GM21515 (cell line): ENCODE data around the gene ATP10A.

ENCODE experiments used
- ATAC-seq: cut with Tn5 transposase; IDR thresholded peaks from one replicate; pipeline ENCODE4 v1.9.1; 2021; ENCODE audit not compliant: unreplicated experiment

Gene ATP10A

GRCh38 chr15:25708391-25708790, 154.7 kb downstream of the ATP10A start:
- ATAC-seq: no peak

- ATAC-seq: no peak
Measured at GRCh38 chr15:25707656-25708365, 155.3 kb downstream of the ATP10A start.

- no peak for ATAC-seq
Measured at GRCh38 chr15:25706176-25706955, 156.8 kb downstream of the ATP10A start.

GRCh38 chr15:25705433-25706115, 157.6 kb downstream of the ATP10A start:
- no peak for ATAC-seq

- ATAC-seq: no peak
Measured at GRCh38 chr15:25703726-25704125, 159.4 kb downstream of the ATP10A start.

- no peak for ATAC-seq
Measured at GRCh38 chr15:25701721-25702465, 161.2 kb downstream of the ATP10A start.

GRCh38 chr15:25700916-25701315, 162.2 kb downstream of the ATP10A start:
- no peak for ATAC-seq

GRCh38 chr15:25697586-25697985, 165.5 kb downstream of the ATP10A start:
- ATAC-seq: no peak

- no peak for ATAC-seq
Measured at GRCh38 chr15:25695875-25696760, 167.0 kb downstream of the ATP10A start.

- no peak for ATAC-seq
Measured at GRCh38 chr15:25694823-25695312, 168.3 kb downstream of the ATP10A start.

GRCh38 chr15:25694239-25694584, 168.9 kb downstream of the ATP10A start:
- no peak for ATAC-seq

GRCh38 chr15:25693321-25694238, 169.5 kb downstream of the ATP10A start:
- no peak for ATAC-seq

- no peak for ATAC-seq
Measured at GRCh38 chr15:25691544-25692430, 171.3 kb downstream of the ATP10A start.

GRCh38 chr15:25690673-25691543, 172.2 kb downstream of the ATP10A start:
- no peak for ATAC-seq

- no peak for ATAC-seq
Measured at GRCh38 chr15:25689592-25689991, 173.5 kb downstream of the ATP10A start.

GRCh38 chr15:25688166-25688565, 175.0 kb downstream of the ATP10A start:
- no peak for ATAC-seq

GRCh38 chr15:25687689-25688088, 175.4 kb downstream of the ATP10A start:
- no peak for ATAC-seq
